Loucy (cell line): Measurements from ENCODE around the gene PAM.

ENCODE experiments used
- CTCF ChIP-seq: fragments of 200-600 bp; sonication (generic); conservative IDR thresholded peaks from 2 replicates; pipeline ENCODE4 v1.5.1; 2014; ENCODE audit warnings: mild to moderate bottlenecking, antibody characterized with exemption, low read length
- EZH2phosphoT487 ChIP-seq: fragments of 200-600 bp; IDR thresholded peaks from 2 replicates; pipeline ENCODE4 v1.6.1; 2018; ENCODE audit warnings: antibody characterized with exemption, mild to moderate bottlenecking, moderate library complexity, borderline replicate concordance

GRCh38 chr5:103006921-103007320 lies 251.8 kb downstream of the PAM start:
- TF ChIP-seq CTCF (no peak), EZH2phosphoT487 (no peak)
